ENCODE measurements around the gene FBXO45. TPM values are rescaled to one million over a fixed set of nuclear protein-coding genes. Genes with fewer than 3 reads are reported as not detected.
A peak's percentile ranks its signal among the peaks of the same experiment; 100 is the strongest.

The FBXO45 gene
- total and polyA plus RNA-seq, 9 of the 15 experiments (the other 6 are each of a cell fraction or from before 2014, with no cell fraction given), result 15.2 to 52.8 (median 37.0) TPM

DNA sequence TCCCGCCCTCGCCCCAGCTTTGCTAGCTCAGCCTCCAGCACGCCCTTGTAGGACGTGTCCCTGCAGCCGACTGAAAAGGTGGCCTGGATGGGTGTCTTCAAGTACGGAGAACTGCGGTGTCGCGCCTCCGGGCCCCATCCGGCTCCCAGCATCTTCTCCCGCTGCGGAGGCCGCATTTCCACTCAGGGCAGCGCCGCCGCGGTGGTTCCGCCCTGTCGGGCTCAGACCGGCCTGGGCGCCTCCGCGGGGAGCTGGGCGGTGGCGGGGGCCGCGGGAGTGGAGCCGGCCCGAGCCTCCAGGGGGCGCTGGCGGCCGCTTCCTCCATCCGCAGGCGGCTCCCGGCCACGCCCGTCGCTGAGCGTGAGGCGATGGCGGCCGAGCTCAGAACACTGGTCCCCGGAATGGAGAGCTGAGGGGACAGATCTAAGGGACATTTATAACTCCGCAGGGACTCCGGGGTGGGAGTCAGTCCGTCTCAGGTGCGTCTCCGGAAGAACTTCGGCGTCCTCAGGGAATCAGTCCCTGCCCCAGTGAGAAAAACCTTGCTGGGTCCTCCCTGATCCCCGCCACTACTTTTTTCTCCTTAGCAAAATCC lies 39.7 kb upstream of the FBXO45 start (continued):
- TF ChIP-seq, protein P1, sequence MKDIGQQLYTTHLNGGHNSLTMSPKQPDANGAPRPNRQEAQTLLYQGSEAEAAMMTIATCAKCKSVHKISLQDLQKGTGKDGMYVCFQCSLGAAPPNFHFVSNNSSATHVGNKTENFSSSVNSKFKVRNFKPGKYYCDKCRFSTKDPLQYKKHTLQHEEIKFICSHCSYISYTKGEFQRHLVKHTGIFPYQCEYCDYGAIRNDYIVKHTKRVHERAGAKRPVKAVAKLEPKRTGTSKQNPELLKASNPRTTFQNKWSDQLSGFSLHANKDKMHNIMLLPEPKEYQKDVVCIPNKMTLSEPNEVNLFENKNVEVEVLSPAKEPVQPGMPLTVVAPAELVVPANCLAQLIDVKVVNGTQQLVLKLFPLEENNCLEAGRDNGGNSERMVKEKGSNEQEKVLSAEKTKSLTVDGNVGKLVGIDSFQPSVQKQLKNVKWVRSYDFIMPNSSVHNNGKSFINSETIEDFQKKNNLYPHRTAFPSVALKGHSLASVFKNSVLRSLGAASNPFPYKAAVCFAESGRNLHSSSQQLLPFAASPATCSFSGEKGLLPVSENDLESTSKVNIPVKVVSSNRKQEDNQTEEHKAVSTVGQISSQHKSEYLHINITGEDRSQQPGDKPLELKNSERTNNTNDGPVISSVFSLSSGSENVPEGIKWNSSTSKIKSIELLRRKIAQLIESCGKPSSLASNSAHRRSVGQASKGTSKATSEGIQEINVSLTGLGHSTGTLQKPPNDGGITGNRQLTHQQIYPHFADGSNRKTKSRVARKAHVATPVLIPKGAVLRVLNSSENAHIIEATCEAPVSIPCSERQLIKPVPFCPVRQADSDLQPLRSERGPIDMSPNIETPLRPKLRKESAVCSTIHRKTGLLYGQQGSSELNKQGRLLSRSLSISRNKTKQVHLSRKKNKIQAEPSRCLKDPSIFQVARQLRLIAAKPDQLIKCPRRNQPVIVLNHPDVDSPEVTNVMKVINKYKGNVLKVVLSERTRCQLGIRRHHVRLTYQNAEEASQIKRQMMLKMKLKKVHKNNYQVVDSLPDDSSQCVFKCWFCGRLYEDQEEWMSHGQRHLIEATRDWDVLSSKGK (CRISPR knock-in tag; IDR thresholded peaks at IDR 0.05), result no peak
- TF ChIP-seq, protein P2, sequence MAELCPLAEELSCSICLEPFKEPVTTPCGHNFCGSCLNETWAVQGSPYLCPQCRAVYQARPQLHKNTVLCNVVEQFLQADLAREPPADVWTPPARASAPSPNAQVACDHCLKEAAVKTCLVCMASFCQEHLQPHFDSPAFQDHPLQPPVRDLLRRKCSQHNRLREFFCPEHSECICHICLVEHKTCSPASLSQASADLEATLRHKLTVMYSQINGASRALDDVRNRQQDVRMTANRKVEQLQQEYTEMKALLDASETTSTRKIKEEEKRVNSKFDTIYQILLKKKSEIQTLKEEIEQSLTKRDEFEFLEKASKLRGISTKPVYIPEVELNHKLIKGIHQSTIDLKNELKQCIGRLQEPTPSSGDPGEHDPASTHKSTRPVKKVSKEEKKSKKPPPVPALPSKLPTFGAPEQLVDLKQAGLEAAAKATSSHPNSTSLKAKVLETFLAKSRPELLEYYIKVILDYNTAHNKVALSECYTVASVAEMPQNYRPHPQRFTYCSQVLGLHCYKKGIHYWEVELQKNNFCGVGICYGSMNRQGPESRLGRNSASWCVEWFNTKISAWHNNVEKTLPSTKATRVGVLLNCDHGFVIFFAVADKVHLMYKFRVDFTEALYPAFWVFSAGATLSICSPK (IDR thresholded peaks at IDR 0.05; ENCODE audit: borderline replicate concordance), result no peak
- no peak for TF ChIP-seq ETS2 (tag; IDR thresholded peaks at IDR 0.05; ENCODE audit: borderline replicate concordance, poor library complexity, severe bottlenecking)
- TF ChIP-seq NELFE (IDR thresholded peaks at IDR 0.05; ENCODE audit: insufficient read depth, insufficient read length), result no peak
- TF ChIP-seq, protein P3, sequence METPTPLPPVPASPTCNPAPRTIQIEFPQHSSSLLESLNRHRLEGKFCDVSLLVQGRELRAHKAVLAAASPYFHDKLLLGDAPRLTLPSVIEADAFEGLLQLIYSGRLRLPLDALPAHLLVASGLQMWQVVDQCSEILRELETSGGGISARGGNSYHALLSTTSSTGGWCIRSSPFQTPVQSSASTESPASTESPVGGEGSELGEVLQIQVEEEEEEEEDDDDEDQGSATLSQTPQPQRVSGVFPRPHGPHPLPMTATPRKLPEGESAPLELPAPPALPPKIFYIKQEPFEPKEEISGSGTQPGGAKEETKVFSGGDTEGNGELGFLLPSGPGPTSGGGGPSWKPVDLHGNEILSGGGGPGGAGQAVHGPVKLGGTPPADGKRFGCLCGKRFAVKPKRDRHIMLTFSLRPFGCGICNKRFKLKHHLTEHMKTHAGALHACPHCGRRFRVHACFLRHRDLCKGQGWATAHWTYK (CRISPR knock-in tag; IDR thresholded peaks at IDR 0.05), result peak; percentile 67; the same call in 1 of the 2 replicates
- peak in 1 of 2 experiments; percentile 78; a peak in 2 of 4 replicates for TF ChIP-seq NONO (IDR thresholded peaks at IDR 0.05; ENCODE audit: low read depth in 2 of 2, low read length in 1 of 2)
- TF ChIP-seq, protein P4, sequence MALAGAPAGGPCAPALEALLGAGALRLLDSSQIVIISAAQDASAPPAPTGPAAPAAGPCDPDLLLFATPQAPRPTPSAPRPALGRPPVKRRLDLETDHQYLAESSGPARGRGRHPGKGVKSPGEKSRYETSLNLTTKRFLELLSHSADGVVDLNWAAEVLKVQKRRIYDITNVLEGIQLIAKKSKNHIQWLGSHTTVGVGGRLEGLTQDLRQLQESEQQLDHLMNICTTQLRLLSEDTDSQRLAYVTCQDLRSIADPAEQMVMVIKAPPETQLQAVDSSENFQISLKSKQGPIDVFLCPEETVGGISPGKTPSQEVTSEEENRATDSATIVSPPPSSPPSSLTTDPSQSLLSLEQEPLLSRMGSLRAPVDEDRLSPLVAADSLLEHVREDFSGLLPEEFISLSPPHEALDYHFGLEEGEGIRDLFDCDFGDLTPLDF (CRISPR knock-in tag; IDR thresholded peaks at IDR 0.05), result 0 out of 2 replicates have a peak, but pooled peaks have one; percentile 61
- no peak for TF ChIP-seq ZNF3 (CRISPR knock-in tag; IDR thresholded peaks at IDR 0.05)
- TF ChIP-seq SETDB1 (IDR thresholded peaks at IDR 0.05; ENCODE audit: low read length), result no peak
- TF ChIP-seq HDAC8 (tag; IDR thresholded peaks at IDR 0.05), result 0 out of 2 replicates have a peak, but pooled peaks have one; percentile 40
- 0 out of 2 replicates have a peak, but pooled peaks have one; percentile 31 for TF ChIP-seq MXI1 (IDR thresholded peaks at IDR 0.05; ENCODE audit: low read depth, low read length)
- no peak for TF ChIP-seq ILF3 (IDR thresholded peaks at IDR 0.05; ENCODE audit: borderline replicate concordance)
